B cell (primary cell): ENCODE data around the gene PKP2.

Source experiments
- EZH2 ChIP-seq: IDR thresholded peaks from 2 replicates; pipeline ENCODE4 v1.6.1; 2012; ENCODE audit warnings: borderline replicate concordance, low read depth, mild to moderate bottlenecking, moderate library complexity, low read length; ENCODE audit not compliant: insufficient read depth, poor library complexity, severe bottlenecking
- TF ChIP-seq, protein P1 (sequence below): fragments of 200-600 bp; IDR thresholded peaks from one replicate; pipeline ENCODE4 v1.8.0; 2022; ENCODE audit warnings: antibody characterized with exemption, mild to moderate bottlenecking

DNA sequence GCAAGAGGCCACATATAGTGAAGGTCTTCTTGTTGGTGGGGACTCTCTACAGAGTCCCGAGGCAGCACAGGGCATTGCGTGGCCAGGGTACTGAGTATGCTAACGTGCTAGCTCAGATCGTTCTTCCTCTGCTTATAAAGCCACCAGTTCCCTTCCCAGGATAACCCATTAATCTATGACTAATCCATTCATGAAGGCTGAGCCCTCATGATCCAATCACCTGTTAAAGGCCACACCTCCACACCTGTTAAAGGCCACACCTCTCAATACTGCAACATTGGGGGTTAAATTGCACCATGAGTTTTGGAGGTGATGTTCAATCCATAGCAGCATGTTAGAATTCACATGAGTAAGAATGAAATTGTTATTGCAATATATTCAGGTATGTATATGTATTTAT lies 128.1 kb downstream of the PKP2 start:
- TF ChIP-seq, protein P1, sequence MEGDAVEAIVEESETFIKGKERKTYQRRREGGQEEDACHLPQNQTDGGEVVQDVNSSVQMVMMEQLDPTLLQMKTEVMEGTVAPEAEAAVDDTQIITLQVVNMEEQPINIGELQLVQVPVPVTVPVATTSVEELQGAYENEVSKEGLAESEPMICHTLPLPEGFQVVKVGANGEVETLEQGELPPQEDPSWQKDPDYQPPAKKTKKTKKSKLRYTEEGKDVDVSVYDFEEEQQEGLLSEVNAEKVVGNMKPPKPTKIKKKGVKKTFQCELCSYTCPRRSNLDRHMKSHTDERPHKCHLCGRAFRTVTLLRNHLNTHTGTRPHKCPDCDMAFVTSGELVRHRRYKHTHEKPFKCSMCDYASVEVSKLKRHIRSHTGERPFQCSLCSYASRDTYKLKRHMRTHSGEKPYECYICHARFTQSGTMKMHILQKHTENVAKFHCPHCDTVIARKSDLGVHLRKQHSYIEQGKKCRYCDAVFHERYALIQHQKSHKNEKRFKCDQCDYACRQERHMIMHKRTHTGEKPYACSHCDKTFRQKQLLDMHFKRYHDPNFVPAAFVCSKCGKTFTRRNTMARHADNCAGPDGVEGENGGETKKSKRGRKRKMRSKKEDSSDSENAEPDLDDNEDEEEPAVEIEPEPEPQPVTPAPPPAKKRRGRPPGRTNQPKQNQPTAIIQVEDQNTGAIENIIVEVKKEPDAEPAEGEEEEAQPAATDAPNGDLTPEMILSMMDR, result no peak
- TF ChIP-seq EZH2, result no peak
